ENCODE measurements around the gene BDH1.

Gene BDH1

GRCh38 chr3:197540961-197541377, 14.8 kb downstream of the BDH1 start:
- POLR2A ChIA-PET, result no interaction called here
- no peak for DNase-seq (ENCODE audit: low read depth, low spot score)
- CTCF ChIA-PET, result interaction anchor here (0.7 to 1.5 kb wide), 2 partner anchors 10 to 353 kb away, joined by 3 to 5 read pairs; no protein-coding TSS in a partner anchor
- TF ChIP-seq CTCF (IDR thresholded peaks at IDR 0.05; ENCODE audit: insufficient read depth, low read length, missing control alignments), result no peak
- no peak overlapping the region for H3K4me3 ChIP-seq (ENCODE audit: low read depth, low read length)

GRCh38 chr3:197539651-197540051, 16.1 kb downstream of the BDH1 start:
- DNase-seq (ENCODE audit: low read depth, low spot score), result no peak
- no peak overlapping the region for H3K4me3 ChIP-seq (ENCODE audit: low read depth, low read length)
- ChIA-PET CTCF (interaction anchor here (1.4 kb wide), 1 partner anchor 30 kb away, joined by 3 read pairs; no protein-coding TSS in a partner anchor), POLR2A (no interaction called here)
- TF ChIP-seq CTCF (IDR thresholded peaks at IDR 0.05; ENCODE audit: insufficient read depth, low read length, missing control alignments), result no peak

- ChIA-PET CTCF (interaction anchor here (0.9 to 1.3 kb wide), 3 partner anchors 9 to 310 kb away, joined by 3 to 4 read pairs (median 3); no protein-coding TSS in a partner anchor), POLR2A (no interaction called here)
- H3K4me3 ChIP-seq (ENCODE audit: low read depth, low read length), result no peak overlapping the region
- DNase-seq (ENCODE audit: low read depth, low spot score), result no peak
- no peak for TF ChIP-seq CTCF (IDR thresholded peaks at IDR 0.05; ENCODE audit: insufficient read depth, low read length, missing control alignments)
These were observed 21.6 kb downstream of the BDH1 start for GRCh38 chr3:197533927-197534725.

- TF ChIP-seq CTCF (IDR thresholded peaks at IDR 0.05; ENCODE audit: insufficient read depth, low read length, missing control alignments), result no peak
- no peak overlapping the region for H3K4me3 ChIP-seq (ENCODE audit: low read depth, low read length)
- CTCF ChIA-PET, result interaction anchor here (0.9 to 1.3 kb wide), 3 partner anchors 9 to 309 kb away, joined by 3 to 4 read pairs (median 3); no protein-coding TSS in a partner anchor
- POLR2A ChIA-PET, result no interaction called here
- DNase-seq (ENCODE audit: low read depth, low spot score), result no peak
These were observed 22.4 kb downstream of the BDH1 start for GRCh38 chr3:197533396-197533795.

GRCh38 chr3:197532388-197532787, 23.4 kb downstream of the BDH1 start:
- DNase-seq (ENCODE audit: low read depth, low spot score), result no peak
- CTCF ChIA-PET, result no interaction called here
- TF ChIP-seq CTCF (IDR thresholded peaks at IDR 0.05; ENCODE audit: insufficient read depth, low read length, missing control alignments), result no peak
- H3K4me3 ChIP-seq (ENCODE audit: low read depth, low read length), result no peak overlapping the region
- POLR2A ChIA-PET, result no interaction called here

GRCh38 chr3:197528190-197528589, 27.6 kb downstream of the BDH1 start:
- ChIA-PET POLR2A (no interaction called here), CTCF (interaction anchor here (1.2 to 3.6 kb wide), 2 partner anchors 14 to 17 kb away, joined by 3 to 13 read pairs; no protein-coding TSS in a partner anchor)
- no peak for TF ChIP-seq CTCF (IDR thresholded peaks at IDR 0.05; ENCODE audit: insufficient read depth, low read length, missing control alignments)
- DNase-seq (ENCODE audit: low read depth, low spot score), result no peak
- H3K4me3 ChIP-seq (ENCODE audit: low read depth, low read length), result no peak overlapping the region
